HG03103 (cell line): ENCODE measurements around the gene ABCD3.
"Not testable (repeated sequence)": the region's sequence is repeated elsewhere in the genome, so short reads cannot be mapped to it uniquely, and the experiment has no call there.

Experiments used
- ATAC-seq: cut with Tn5 transposase; IDR thresholded peaks from one replicate; pipeline ENCODE4 v1.9.1; 2021; ENCODE audit warnings: low read depth; ENCODE audit not compliant: unreplicated experiment

The ABCD3 gene

GRCh38 chr1:94417978-94418663 lies at the start of gene ABCD3:
ABCD3 (plus strand) TSS chr1:94418389; CDS start chr1:94418479, 90 bp downstream.
- peak; percentile 94 for ATAC-seq

- ATAC-seq: not testable (repeated sequence)
Observed at GRCh38 chr1:94372771-94373170, 45.4 kb upstream of the ABCD3 start.

- not testable (repeated sequence) for ATAC-seq
Observed at GRCh38 chr1:94373311-94373710, 44.9 kb upstream of the ABCD3 start.

- not testable (repeated sequence) for ATAC-seq
Observed at GRCh38 chr1:94375666-94376065, 42.5 kb upstream of the ABCD3 start.

GRCh38 chr1:94378493-94378892 lies 39.7 kb upstream of the ABCD3 start:
- ATAC-seq: not testable (repeated sequence)

GRCh38 chr1:94379615-94380014 lies 38.6 kb upstream of the ABCD3 start:
- no peak for ATAC-seq

- ATAC-seq: no peak
Observed at GRCh38 chr1:94382201-94382600, 36.0 kb upstream of the ABCD3 start.

GRCh38 chr1:94383966-94384408 lies 34.2 kb upstream of the ABCD3 start:
- no peak for ATAC-seq

GRCh38 chr1:94384485-94385265 lies 33.5 kb upstream of the ABCD3 start:
- no peak for ATAC-seq

- no peak for ATAC-seq
Observed at GRCh38 chr1:94385308-94385929, 32.8 kb upstream of the ABCD3 start.

GRCh38 chr1:94389298-94389697 lies 28.9 kb upstream of the ABCD3 start:
- ATAC-seq: no peak

GRCh38 chr1:94394247-94394646 lies 23.9 kb upstream of the ABCD3 start:
- no peak for ATAC-seq

GRCh38 chr1:94395231-94395630 lies 23.0 kb upstream of the ABCD3 start:
- no peak for ATAC-seq

GRCh38 chr1:94395748-94396309 lies 22.4 kb upstream of the ABCD3 start:
- no peak for ATAC-seq

- ATAC-seq: no peak
Observed at GRCh38 chr1:94396356-94397010, 21.7 kb upstream of the ABCD3 start.

- ATAC-seq: no peak
Observed at GRCh38 chr1:94398356-94398755, 19.8 kb upstream of the ABCD3 start.

GRCh38 chr1:94399453-94399852 lies 18.7 kb upstream of the ABCD3 start:
- ATAC-seq: no peak

GRCh38 chr1:94401206-94401605 lies 17.0 kb upstream of the ABCD3 start:
- ATAC-seq: no peak

GRCh38 chr1:94406446-94406845 lies 11.7 kb upstream of the ABCD3 start:
- ATAC-seq: no peak

- ATAC-seq: no peak
Observed at GRCh38 chr1:94408104-94408830, 9.9 kb upstream of the ABCD3 start.
